AG09319 (cell line): ENCODE measurements around the gene TAPT1.

Source experiments
- DNase-seq: peaks from one replicate; pipeline ENCODE4 v3.0.0-alpha.2; 2010; ENCODE audit warnings: low read depth; ENCODE audit errors: extremely low read depth
- TF ChIP-seq, protein P1 (sequence below): IDR thresholded peaks from 2 replicates; pipeline ENCODE4 v1.5.1; 2011; ENCODE audit warnings: low read depth, mild to moderate bottlenecking, inconsistent platforms, low read length, moderate library complexity

The TAPT1 gene

GRCh38 chr4:16224264-16225166, 1.8 kb downstream of the TAPT1 start:
- TF ChIP-seq, protein P1, sequence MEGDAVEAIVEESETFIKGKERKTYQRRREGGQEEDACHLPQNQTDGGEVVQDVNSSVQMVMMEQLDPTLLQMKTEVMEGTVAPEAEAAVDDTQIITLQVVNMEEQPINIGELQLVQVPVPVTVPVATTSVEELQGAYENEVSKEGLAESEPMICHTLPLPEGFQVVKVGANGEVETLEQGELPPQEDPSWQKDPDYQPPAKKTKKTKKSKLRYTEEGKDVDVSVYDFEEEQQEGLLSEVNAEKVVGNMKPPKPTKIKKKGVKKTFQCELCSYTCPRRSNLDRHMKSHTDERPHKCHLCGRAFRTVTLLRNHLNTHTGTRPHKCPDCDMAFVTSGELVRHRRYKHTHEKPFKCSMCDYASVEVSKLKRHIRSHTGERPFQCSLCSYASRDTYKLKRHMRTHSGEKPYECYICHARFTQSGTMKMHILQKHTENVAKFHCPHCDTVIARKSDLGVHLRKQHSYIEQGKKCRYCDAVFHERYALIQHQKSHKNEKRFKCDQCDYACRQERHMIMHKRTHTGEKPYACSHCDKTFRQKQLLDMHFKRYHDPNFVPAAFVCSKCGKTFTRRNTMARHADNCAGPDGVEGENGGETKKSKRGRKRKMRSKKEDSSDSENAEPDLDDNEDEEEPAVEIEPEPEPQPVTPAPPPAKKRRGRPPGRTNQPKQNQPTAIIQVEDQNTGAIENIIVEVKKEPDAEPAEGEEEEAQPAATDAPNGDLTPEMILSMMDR, result no peak
- DNase-seq, result no peak

- no peak for DNase-seq
- TF ChIP-seq, protein P1, result no peak
Measured at GRCh38 chr4:16222957-16223527, 3.2 kb downstream of the TAPT1 start.

DNA sequence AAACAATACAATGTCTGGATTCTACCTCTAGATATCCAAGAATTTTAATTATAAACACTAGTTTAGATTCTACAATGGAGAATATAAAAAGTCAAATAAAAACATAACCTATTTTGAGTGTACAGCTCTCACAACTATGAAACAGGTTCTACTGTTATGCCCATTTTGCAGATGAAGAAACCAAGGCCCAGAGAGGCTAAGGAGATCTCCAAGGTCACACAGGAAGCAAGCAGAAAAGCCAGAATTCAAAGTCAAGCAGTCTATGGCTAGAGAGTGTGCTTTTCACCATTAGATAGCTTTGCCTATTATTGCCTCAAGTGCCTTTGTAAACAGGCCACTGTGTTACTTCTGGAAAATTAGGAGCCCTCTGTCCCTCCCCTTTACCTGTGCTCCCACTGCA, 7.3 kb downstream of the TAPT1 start:
- DNase-seq, result no peak
- TF ChIP-seq, protein P1, result no peak

DNA sequence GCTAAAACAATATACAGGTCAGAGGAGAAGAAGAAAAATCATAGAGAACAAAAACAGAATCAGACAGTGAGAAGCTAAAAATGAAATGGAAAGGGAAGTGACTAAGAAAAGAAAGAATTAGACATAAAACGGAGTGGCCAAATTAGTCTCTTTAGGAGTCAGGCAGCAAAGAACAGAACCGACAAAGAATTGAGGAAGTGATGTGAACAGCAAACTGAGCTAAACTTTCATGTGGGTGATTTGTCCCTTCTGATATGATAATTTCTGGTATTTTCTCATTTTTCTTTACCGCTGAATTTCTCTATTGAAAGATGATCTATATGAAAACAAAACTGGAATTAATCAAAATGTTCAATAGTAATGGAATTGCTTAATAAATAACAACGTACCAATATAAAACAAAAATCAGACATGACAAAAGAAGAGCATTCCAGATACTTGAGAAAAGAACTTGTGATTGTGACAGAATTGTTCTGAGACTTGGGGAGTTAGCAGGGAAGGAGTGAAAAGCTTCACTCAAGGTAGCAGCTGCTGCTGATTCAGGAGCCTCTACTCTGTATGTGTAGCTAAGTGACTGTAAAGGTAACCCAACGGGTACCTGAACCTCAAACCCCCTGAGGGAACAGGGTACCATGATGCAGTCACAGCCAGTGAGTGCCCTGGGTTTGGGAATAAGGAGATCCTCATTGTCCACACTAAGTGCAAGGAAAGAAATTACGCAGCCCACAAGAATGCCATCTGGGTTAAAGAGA, 8.8 kb downstream of the TAPT1 start:
- no peak for DNase-seq
- TF ChIP-seq, protein P1, result no peak

DNA sequence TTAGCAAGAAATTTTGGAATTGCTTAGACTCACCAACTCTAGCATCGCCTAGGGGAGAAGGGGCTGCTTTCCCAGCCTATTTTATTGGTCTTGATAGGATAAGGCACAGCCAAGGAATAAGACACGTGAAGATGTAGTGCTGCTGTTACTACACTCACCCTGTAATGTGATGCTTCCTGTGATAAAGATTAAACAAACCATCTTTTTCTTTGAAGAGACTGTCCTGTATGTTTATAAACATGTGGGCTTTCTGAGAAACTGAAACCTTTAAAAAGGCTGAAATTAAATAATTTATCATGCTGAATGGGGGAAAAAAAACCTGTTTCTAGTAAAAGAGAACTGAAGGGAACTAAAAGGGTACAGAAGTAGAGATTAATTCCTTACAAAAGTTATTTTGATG, 13.2 kb downstream of the TAPT1 start:
- no peak for DNase-seq

GRCh38 chr4:16212138-16212782, 14.0 kb downstream of the TAPT1 start:
- DNase-seq, result no peak
- TF ChIP-seq, protein P1, result no peak

More for the DNA sequence above, 13.2 kb downstream of the TAPT1 start:
- TF ChIP-seq, protein P1, result no peak

GRCh38 chr4:16207409-16207808, 18.9 kb downstream of the TAPT1 start:
- TF ChIP-seq, protein P1, result no peak
- DNase-seq, result no peak
